Stimulated activated naive CD8-positive, alpha-beta T cell treated with anti-CD3 and anti-CD28 coated beads, Interleukin-15, Interleukin-2, amounts not matched to agents 100 ng/mL and 50 ng/mL, for 24 hours (primary cell): ENCODE results near the gene UNC13D.
"Not testable (repeated sequence)": the region's sequence is repeated elsewhere in the genome, so short reads cannot be mapped to it uniquely, and the experiment has no call there.

Experiments
- H3K27ac Mint-ChIP-seq: one replicate; pipeline ENCODE4 v1.8.0; 2021; ENCODE audit warnings: mild to moderate bottlenecking, mixed read lengths
- H3K27me3 Mint-ChIP-seq: one replicate; pipeline ENCODE4 v1.8.0; 2021; ENCODE audit warnings: mixed read lengths
- H3K36me3 Mint-ChIP-seq: one replicate; pipeline ENCODE4 v1.8.0; 2021; ENCODE audit warnings: low read depth, mixed read lengths
- H3K4me1 Mint-ChIP-seq: one replicate; pipeline ENCODE4 v1.8.0; 2021; ENCODE audit warnings: low read depth, mixed read lengths
- H3K4me3 Mint-ChIP-seq: one replicate; pipeline ENCODE4 v1.8.0; 2021; ENCODE audit warnings: mild to moderate bottlenecking, mixed read lengths
- H3K9me3 Mint-ChIP-seq: one replicate; pipeline ENCODE4 v1.8.0; 2021; ENCODE audit warnings: mixed read lengths

The UNC13D gene

GRCh38 chr17:75877752-75878173 is 33.6 kb upstream of the UNC13D start:
- Mint-ChIP-seq H3K36me3 (no peaks in the 10 kb centered on the region), H3K4me1 (peaks cover 26% of the 10 kb centered on the region), H3K4me3 (peak overlapping the region; percentile 85), H3K9me3 (no peaks in the 10 kb centered on the region), H3K27me3 (peaks cover 5% of the 10 kb centered on the region), H3K27ac (peak overlapping the region; percentile 86)

DNA sequence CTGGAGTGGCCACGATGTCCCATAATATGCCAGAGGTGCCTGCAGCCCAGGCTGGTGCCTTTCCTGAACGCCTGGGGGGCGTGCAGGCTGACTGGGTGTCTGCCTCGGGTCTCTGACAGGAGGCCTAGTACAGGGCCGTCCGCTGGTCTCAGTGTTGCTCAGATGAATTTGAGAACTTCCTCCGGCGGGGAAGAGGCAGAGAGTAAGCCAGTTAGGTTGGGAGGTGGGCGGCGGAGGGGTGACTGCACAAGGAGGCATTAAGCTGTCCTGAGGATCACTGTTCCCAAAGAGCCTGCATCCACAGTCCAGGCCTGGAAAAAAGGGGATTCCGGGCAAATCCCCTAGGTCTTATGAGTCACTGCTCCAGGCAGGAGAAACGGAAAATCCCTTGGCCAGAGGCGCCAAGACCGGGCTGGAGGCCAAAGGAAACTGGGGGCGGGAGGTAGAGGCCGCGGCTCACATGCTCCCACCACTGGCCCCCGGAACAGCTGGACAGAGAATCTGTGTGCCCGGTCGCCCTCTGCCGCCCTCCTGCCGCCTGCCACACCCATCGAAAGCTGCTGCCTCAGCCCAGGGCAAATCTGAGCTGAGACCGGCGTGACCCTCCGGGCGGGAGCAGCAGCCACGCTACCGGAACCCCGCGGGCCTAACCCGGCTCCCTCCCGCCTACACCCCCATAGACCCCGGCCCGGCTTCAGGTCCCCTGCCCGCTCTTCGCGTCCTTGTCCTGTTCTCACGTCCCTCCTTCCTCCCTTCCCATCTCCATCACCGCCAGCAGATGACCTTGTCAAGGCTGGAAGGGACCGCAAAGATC is 32.9 kb upstream of the UNC13D start:
- Mint-ChIP-seq H3K36me3 (no peaks in the 10 kb centered on the region), H3K4me1 (peaks cover 26% of the 10 kb centered on the region), H3K27me3 (peaks cover 5% of the 10 kb centered on the region), H3K9me3 (no peaks in the 10 kb centered on the region), H3K27ac (peak overlapping the region; percentile 86), H3K4me3 (peak overlapping the region; percentile 85)

GRCh38 chr17:75876190-75876937 is 32.2 kb upstream of the UNC13D start:
- peak overlapping the region; percentile 86 for H3K27ac Mint-ChIP-seq
- H3K9me3 Mint-ChIP-seq, result no peaks in the 10 kb centered on the region
- no peaks in the 10 kb centered on the region for H3K36me3 Mint-ChIP-seq
- H3K4me3 Mint-ChIP-seq, result peak overlapping the region; percentile 85
- H3K4me1 Mint-ChIP-seq, result peaks cover 26% of the 10 kb centered on the region
- peaks cover 5% of the 10 kb centered on the region for H3K27me3 Mint-ChIP-seq

- H3K4me1 Mint-ChIP-seq, result peaks cover 26% of the 10 kb centered on the region
- H3K4me3 Mint-ChIP-seq, result peak overlapping the region; percentile 85
- H3K36me3 Mint-ChIP-seq, result no peaks in the 10 kb centered on the region
- peak overlapping the region; percentile 86 for H3K27ac Mint-ChIP-seq
- peaks cover 5% of the 10 kb centered on the region for H3K27me3 Mint-ChIP-seq
- no peaks in the 10 kb centered on the region for H3K9me3 Mint-ChIP-seq
Measured at GRCh38 chr17:75875940-75876189, 31.7 kb upstream of the UNC13D start.

- Mint-ChIP-seq H3K9me3 (no peaks in the 10 kb centered on the region), H3K27ac (peak overlapping the region; percentile 86), H3K36me3 (no peaks in the 10 kb centered on the region), H3K27me3 (peaks cover 5% of the 10 kb centered on the region), H3K4me1 (peaks cover 26% of the 10 kb centered on the region), H3K4me3 (peak overlapping the region; percentile 85)
Measured at GRCh38 chr17:75875182-75875939, 31.2 kb upstream of the UNC13D start.

GRCh38 chr17:75874323-75875181 is 30.3 kb upstream of the UNC13D start:
- Mint-ChIP-seq H3K27me3 (no peaks in the 10 kb centered on the region), H3K27ac (no peak overlapping the region), H3K36me3 (no peaks in the 10 kb centered on the region), H3K4me1 (peaks cover 26% of the 10 kb centered on the region), H3K4me3 (no peak overlapping the region), H3K9me3 (no peaks in the 10 kb centered on the region)

DNA sequence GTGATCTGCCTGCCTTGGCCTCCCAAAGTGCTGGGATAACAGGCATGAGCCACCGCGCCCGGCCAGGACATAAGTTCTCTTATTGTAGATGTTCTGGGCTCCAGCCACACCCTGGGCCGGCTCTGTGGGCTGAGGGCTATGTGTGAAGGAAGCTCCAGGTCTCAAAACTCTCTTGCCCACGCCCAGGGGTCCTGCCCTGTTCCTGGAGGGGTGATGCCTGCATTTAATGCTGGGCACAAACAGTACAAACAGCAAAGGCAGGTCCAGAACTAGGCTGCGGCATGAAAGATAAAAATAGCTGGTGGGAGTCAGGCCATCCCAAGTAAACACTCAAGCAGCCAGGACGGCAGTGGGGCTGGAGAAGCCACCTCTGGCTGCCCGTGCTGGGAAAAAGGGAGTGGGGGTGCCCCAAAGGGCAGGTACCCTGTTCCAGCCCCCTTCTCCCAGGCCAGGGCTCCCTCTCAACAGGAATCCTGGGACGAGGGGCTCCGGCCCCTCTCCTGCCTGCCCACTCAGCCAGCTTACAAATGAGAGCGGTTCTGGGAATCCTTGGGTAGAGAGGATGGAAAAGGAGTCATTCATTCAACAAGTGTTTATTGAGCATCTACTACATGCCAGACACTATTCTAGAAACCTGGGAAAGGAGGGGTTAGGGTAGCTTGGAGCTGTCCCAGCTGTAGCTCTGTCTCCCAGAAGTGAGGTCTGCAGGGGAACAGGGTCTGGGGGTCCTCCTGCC is 29.6 kb upstream of the UNC13D start:
- Mint-ChIP-seq H3K27me3 (no peaks in the 10 kb centered on the region), H3K9me3 (no peaks in the 10 kb centered on the region), H3K27ac (no peak overlapping the region), H3K4me1 (peaks cover 23% of the 10 kb centered on the region), H3K4me3 (no peak overlapping the region), H3K36me3 (no peaks in the 10 kb centered on the region)

- peak overlapping the region; percentile 21 for H3K27ac Mint-ChIP-seq
- H3K4me3 Mint-ChIP-seq, result no peak overlapping the region
Measured at GRCh38 chr17:75872434-75873351, 28.5 kb upstream of the UNC13D start.

DNA sequence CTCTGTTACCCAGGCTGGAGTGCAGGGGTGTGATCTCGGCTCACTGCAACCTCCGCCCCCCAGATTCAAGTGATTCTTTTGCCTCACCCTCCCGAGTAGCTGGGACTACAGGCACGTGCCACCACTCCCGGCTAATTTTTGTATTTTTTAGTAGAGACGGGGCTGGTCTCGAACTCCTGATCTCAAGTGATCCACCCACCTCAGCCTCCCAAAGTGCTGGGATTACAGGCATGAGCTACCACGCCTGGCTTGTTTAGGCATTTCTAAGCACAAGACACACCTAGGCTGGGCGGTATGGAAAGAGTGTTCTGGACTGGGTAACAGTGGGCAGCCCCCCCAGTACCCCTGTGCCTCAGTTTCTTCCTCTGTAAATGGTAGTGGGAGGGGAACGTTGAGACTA is 26.0 kb upstream of the UNC13D start:
- H3K4me1 Mint-ChIP-seq, H3K9me3 Mint-ChIP-seq, H3K27ac Mint-ChIP-seq, H3K4me3 Mint-ChIP-seq, H3K36me3 Mint-ChIP-seq, H3K27me3 Mint-ChIP-seq: not testable (repeated sequence)

More at GRCh38 chr17:75872434-75873351, 28.5 kb upstream of the UNC13D start:
- peaks cover 20% of the 10 kb centered on the region for H3K4me1 Mint-ChIP-seq
- H3K27me3 Mint-ChIP-seq, result no peaks in the 10 kb centered on the region
- no peaks in the 10 kb centered on the region for H3K9me3 Mint-ChIP-seq
- no peaks in the 10 kb centered on the region for H3K36me3 Mint-ChIP-seq

DNA sequence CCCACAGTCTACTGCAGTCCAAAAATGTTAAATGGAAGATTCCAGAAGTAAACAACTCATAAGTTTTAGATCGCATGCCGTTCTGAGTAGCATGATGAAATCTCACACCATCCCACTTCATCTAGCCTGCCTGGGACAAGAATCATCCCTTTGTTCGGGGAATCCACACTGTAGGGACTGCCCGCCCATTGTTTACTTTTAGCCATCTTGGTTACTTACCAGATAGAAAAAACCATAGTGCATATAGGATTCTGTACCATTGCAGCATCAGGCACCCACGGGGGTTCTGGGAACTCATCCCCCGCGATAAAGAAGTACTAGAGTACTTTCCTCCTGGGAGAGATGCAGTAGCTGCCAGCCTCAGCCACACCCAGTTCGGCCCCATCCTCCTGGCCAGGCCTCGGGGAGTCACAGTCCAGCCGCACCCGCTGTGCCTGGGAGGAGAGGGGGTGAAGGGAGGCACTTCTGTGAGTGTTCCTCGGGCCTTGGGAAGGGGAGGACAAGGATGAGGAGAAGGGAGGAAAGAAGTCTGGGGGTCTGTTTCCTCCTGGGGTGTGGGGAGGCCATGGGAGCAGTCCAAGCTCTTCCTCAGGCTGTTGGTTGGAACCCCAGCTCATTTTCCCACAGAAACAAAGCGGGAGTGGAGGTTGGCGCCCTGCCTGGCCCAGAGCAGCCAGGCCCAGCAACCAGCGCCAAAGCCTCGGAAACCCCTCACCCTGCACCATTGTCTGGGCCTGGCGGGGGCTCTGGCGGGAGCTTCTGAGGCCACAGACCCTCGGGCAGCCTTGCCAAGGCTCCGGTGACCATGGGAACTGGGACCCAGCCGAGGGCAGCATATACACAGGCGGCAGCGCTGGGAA is 25.3 kb upstream of the UNC13D start:
- no peaks in the 10 kb centered on the region for H3K36me3 Mint-ChIP-seq
- H3K4me1 Mint-ChIP-seq, result peaks cover 11% of the 10 kb centered on the region
- H3K9me3 Mint-ChIP-seq, result no peaks in the 10 kb centered on the region
- no peak overlapping the region for H3K27ac Mint-ChIP-seq
- no peak overlapping the region for H3K4me3 Mint-ChIP-seq
- no peaks in the 10 kb centered on the region for H3K27me3 Mint-ChIP-seq

- H3K27ac Mint-ChIP-seq, result peak overlapping the region; percentile 11
- not testable (repeated sequence) for H3K9me3 Mint-ChIP-seq, H3K36me3 Mint-ChIP-seq
Measured at GRCh38 chr17:75868730-75869281, 24.6 kb upstream of the UNC13D start.

GRCh38 chr17:75865404-75866188 is 21.4 kb upstream of the UNC13D start:
- H3K4me3 Mint-ChIP-seq, H3K36me3 Mint-ChIP-seq, H3K9me3 Mint-ChIP-seq, H3K27me3 Mint-ChIP-seq, H3K27ac Mint-ChIP-seq: not testable (repeated sequence)
- H3K4me1 Mint-ChIP-seq, result peaks cover 18% of the 10 kb centered on the region

More at GRCh38 chr17:75868730-75869281, 24.6 kb upstream of the UNC13D start:
- H3K4me1 Mint-ChIP-seq, result peaks cover 18% of the 10 kb centered on the region
- H3K27me3 Mint-ChIP-seq, H3K4me3 Mint-ChIP-seq: not testable (repeated sequence)
